GM12875 (cell line): ENCODE data around the gene COX7A2.

ENCODE experiments used
- H3K4me3 ChIP-seq: one replicate; pipeline ENCODE4 v1.5.1; 2011; ENCODE audit warnings: low read depth, low read length, control low read depth
- CTCF ChIP-seq: IDR thresholded peaks from 2 replicates; pipeline ENCODE4 v1.5.1; 2011; ENCODE audit warnings: low read depth, mild to moderate bottlenecking, control low read depth, inconsistent platforms, low read length, moderate library complexity, borderline replicate concordance; ENCODE audit not compliant: insufficient read depth

Gene COX7A2

DNA sequence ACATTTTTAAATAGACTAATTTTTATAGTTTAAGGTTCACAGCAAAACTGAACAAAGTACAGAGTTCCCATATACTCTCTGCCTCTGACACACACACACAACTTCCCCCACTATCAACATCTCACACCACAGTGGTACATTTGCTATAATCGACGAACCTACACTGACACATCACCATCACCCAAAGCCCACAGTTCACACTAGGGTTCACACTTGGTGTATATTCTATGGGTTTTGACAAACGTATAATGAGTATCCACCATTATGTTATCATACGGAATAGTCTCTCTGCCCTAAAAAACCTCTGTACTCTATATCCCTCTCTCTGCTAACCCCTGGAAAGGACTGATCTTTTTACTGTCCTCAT is 25.4 kb upstream of the COX7A2 start:
- TF ChIP-seq CTCF, result no peak
- H3K4me3 ChIP-seq, result no peak overlapping the region

GRCh38 chr6:75268121-75268987 is 24.8 kb upstream of the COX7A2 start:
- TF ChIP-seq CTCF, result no peak
- no peak overlapping the region for H3K4me3 ChIP-seq

- H3K4me3 ChIP-seq, result no peak overlapping the region
- TF ChIP-seq CTCF, result no peak
These were observed 23.9 kb upstream of the COX7A2 start for GRCh38 chr6:75267461-75267860.

GRCh38 chr6:75266716-75267291 is 23.2 kb upstream of the COX7A2 start:
- TF ChIP-seq CTCF, result peak; percentile 41; the same call in 1 of the 2 replicates
- no peak overlapping the region for H3K4me3 ChIP-seq

GRCh38 chr6:75263401-75263750 is 19.8 kb upstream of the COX7A2 start:
- no peak overlapping the region for H3K4me3 ChIP-seq
- no peak for TF ChIP-seq CTCF

GRCh38 chr6:75262716-75263400 is 19.3 kb upstream of the COX7A2 start:
- H3K4me3 ChIP-seq, result no peak overlapping the region
- no peak for TF ChIP-seq CTCF
